ENCODE measurements around the gene PAQR4. TPM values are rescaled to one million over a fixed set of nuclear protein-coding genes. Genes with fewer than 3 reads are reported as not detected.

PAQR4 gene
- total RNA-seq, 4 donors from 2014 or later: 1.9 to 6.4 (median 4.1) TPM

DNA sequence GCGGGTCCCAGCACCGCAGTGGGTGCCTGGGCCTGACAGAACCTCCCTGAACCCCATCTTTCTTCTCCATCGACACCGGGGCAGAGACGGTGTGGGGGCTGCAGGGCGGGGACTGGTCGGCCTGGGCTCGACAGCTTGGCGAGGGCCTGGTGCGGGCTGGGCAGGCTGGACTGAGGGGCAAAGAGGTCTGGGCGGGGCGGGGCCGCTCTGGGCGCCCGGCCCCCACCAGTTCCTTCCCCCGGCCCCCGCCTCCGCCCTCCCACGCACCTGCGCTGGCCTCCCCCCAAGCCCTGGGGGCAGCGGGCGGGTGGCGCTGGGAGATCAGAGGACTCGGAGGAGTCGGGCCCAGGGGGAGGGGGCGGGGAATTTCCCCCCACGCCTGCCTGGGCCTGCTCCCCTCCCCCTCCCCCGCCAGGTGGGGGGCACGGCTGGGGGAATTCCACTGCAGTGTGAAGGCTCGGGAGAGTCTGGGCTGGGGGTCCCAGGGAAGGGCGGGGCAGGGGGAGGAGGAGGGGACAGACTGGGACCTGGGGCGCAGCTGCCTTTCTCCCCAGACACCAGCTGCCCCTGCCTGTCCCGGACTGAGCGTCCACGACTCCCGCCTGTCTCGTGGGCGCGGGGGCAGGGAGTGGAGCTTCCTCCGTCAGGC, 6.0 kb upstream of the PAQR4 start:
- no CpG with 5 or more reads among the region's 40 CpGs for WGBS, 2 donors (ENCODE audit: low coverage in 1 of 2)

DNA sequence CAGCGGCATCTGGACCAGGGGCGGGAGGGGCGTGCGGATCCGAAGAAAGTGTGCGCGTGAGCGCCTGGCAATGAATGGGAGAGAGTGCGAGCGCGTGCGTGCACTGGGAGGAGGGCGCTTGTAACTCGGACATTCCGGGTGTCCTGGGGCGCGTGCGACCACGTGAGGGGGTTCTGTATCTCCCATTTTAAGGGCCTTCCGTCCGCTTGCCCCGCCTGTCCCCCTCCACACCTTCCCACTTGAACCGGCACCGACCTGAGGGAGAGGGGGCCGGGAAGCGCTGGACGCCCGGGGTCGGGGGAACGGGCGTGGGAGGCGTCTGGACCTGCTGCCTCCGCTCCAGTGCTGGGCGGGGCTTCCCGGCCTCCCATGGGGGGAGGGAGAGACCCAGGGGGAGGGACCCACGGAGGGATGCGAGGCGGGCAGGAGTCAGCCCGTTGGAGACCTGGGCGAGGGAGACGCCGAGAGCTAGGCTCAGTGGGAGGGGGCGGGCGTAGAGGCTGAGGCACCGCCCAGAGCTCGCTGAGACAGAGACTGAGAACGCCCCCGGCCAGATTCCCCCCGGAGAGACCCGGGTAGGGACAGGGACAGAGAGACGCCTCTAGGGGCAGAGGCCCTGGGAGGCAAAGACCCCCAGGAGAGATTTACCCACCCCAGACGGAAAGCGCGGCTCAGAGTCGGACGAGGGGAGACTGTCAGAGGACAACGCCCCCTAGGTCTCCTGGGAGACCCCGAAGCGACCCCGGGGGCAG, 5.2 kb upstream of the PAQR4 start, which contains the start of gene KREMEN2:
TSS of gene KREMEN2 (plus strand) at position 553 of the 752 bp plus-strand sequence. CDS start 246 bp downstream, outside the sequence.
- ATAC-seq: no peak
- Histone ChIP-seq H3K27me3 (peaks cover 100% of the 10 kb centered on the region), H3K4me1 (peaks cover 7 to 64% (median 39%) of the 10 kb centered on the region in 3 donors), H3K9me3 (no peaks in the 10 kb centered on the region), H3K36me3 (no peaks in the 10 kb centered on the region), H3K4me3 (peak within 1 kb of the TSS in 1 of 2 donors; percentile 35), H3K27ac (no peak within 1 kb of the TSS)
- 0% methylated on average over 3 to 10 of the region's 60 CpGs for WGBS, 2 donors (ENCODE audit: low coverage in 1 of 2)
- TF ChIP-seq EP300 (IDR thresholded peaks at IDR 0.05) (no peak), POLR2AphosphoS5 (IDR thresholded peaks at IDR 0.05) (no peak), POLR2A (IDR thresholded peaks at IDR 0.05) (no peak)
- TF ChIP-seq, protein P1, sequence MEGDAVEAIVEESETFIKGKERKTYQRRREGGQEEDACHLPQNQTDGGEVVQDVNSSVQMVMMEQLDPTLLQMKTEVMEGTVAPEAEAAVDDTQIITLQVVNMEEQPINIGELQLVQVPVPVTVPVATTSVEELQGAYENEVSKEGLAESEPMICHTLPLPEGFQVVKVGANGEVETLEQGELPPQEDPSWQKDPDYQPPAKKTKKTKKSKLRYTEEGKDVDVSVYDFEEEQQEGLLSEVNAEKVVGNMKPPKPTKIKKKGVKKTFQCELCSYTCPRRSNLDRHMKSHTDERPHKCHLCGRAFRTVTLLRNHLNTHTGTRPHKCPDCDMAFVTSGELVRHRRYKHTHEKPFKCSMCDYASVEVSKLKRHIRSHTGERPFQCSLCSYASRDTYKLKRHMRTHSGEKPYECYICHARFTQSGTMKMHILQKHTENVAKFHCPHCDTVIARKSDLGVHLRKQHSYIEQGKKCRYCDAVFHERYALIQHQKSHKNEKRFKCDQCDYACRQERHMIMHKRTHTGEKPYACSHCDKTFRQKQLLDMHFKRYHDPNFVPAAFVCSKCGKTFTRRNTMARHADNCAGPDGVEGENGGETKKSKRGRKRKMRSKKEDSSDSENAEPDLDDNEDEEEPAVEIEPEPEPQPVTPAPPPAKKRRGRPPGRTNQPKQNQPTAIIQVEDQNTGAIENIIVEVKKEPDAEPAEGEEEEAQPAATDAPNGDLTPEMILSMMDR (IDR thresholded peaks at IDR 0.05): no peak

More for the DNA sequence above, 6.0 kb upstream of the PAQR4 start:
- Histone ChIP-seq H3K27ac (no peak overlapping the region), H3K4me1 (peaks cover 7 to 57% (median 33%) of the 10 kb centered on the region in 3 donors), H3K9me3 (no peaks in the 10 kb centered on the region), H3K4me3 (peak overlapping the region in 1 of 2 donors; percentile 35), H3K27me3 (peaks cover 100% of the 10 kb centered on the region), H3K36me3 (no peaks in the 10 kb centered on the region)
- TF ChIP-seq, protein P1 (IDR thresholded peaks at IDR 0.05): no peak
- no peak for TF ChIP-seq POLR2AphosphoS5 (IDR thresholded peaks at IDR 0.05)
- no peak for TF ChIP-seq POLR2A (IDR thresholded peaks at IDR 0.05)
- no peak for TF ChIP-seq EP300 (IDR thresholded peaks at IDR 0.05)
- no peak for ATAC-seq

GRCh38 chr16:2964475-2965336, 4.4 kb upstream of the PAQR4 start:
- no peaks in the 10 kb centered on the region for H3K9me3 ChIP-seq
- no peak overlapping the region for H3K27ac ChIP-seq
- peaks cover 7 to 70% (median 39%) of the 10 kb centered on the region in 3 donors for H3K4me1 ChIP-seq
- H3K36me3 ChIP-seq: no peaks in the 10 kb centered on the region
- TF ChIP-seq, protein P1 (IDR thresholded peaks at IDR 0.05): no peak
- TF ChIP-seq POLR2AphosphoS5 (IDR thresholded peaks at IDR 0.05) (no peak), EP300 (IDR thresholded peaks at IDR 0.05) (no peak), POLR2A (IDR thresholded peaks at IDR 0.05) (no peak)
- peaks cover 94% of the 10 kb centered on the region for H3K27me3 ChIP-seq
- no peak for ATAC-seq
- peak overlapping the region in 1 of 2 donors; percentile 35 for H3K4me3 ChIP-seq
- no CpG with 5 or more reads among the region's 68 CpGs for WGBS, 2 donors (ENCODE audit: low coverage in 1 of 2)

DNA sequence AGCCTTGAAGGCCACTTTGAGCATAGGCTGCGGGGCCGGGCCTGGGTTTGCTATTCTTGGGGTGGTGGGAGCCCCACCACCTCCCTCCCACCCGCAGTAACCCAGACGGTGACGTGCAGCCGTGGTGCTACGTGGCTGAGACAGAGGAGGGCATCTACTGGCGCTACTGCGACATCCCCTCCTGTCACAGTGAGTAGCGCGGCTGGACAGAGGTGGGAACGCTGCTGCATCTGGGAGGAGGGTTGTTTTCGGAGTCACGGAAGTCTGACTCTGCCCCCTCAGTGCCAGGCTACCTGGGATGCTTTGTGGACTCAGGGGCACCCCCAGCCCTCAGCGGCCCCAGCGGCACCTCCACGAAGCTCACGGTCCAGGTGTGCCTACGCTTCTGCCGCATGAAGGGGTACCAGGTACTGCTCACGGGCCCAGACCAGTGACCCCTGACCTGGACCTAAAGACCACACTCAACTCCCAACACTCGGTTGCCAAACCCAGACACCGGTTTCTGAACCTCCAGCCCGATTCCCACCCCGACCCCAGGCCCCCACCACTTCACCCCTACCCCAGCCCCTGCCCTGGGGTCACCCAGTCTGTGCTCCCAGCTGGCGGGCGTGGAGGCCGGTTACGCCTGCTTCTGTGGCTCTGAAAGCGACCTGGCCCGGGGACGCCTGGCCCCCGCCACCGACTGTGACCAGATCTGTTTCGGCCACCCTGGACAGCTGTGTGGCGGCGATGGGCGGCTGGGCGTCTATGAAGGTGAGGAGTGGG, 2.9 kb upstream of the PAQR4 start:
- no peaks in the 10 kb centered on the region for H3K36me3 ChIP-seq
- peaks cover 84% of the 10 kb centered on the region for H3K27me3 ChIP-seq
- H3K9me3 ChIP-seq: no peaks in the 10 kb centered on the region
- no peak overlapping the region for H3K27ac ChIP-seq
- WGBS, 2 donors (ENCODE audit: low coverage in 1 of 2): 39% methylated on average over 5 of the region's 39 CpGs; no CpG with 5 or more reads in 1 of the 2 donors
- peaks cover 7 to 81% (median 39%) of the 10 kb centered on the region in 3 donors for H3K4me1 ChIP-seq
- ATAC-seq: no peak
- TF ChIP-seq POLR2AphosphoS5 (IDR thresholded peaks at IDR 0.05) (no peak), POLR2A (IDR thresholded peaks at IDR 0.05) (no peak), EP300 (IDR thresholded peaks at IDR 0.05) (no peak)
- TF ChIP-seq, protein P1 (IDR thresholded peaks at IDR 0.05): no peak
- H3K4me3 ChIP-seq: peak overlapping the region in 1 of 2 donors; percentile 38

All from gastroesophageal sphincter (tissue), 4 donors.